Liver (tissue), 9 donors: ENCODE results near the gene THOC7. TPM values are rescaled to one million over a fixed set of nuclear protein-coding genes. Genes with fewer than 3 reads are reported as not detected.
A peak's percentile ranks its signal among the peaks of the same experiment; 100 is the strongest.

ENCODE experiments used
- DNase-seq: peaks from one replicate; pipeline ENCODE4 v3.0.0-alpha.2; 2017; ENCODE audit warnings: low spot score
- H3K27ac ChIP-seq, 2 donors: one replicate each; pipeline ENCODE4 v1.7.0; 2013; ENCODE audit warnings: inconsistent platforms in 2 of 2, low read length in 2 of 2, control low read depth in 1 of 2, low read depth in 1 of 2, mild to moderate bottlenecking in 1 of 2
- H3K27me3 ChIP-seq, 4 donors: one replicate each; pipeline versions ENCODE4 v1.6.1 to v1.7.0; 2013; ENCODE audit warnings: low read length in 3 of 4, inconsistent platforms in 1 of 4, mild to moderate bottlenecking in 1 of 4, moderate library complexity in 1 of 4; ENCODE audit not compliant: control insufficient read depth in 4 of 4, insufficient read depth in 4 of 4
- H3K36me3 ChIP-seq, 4 donors: one replicate each; pipeline versions ENCODE4 v1.6.1 to v1.7.0; 2013; ENCODE audit warnings: low read length in 3 of 4, mild to moderate bottlenecking in 3 of 4, low read depth in 1 of 4, moderate library complexity in 1 of 4; ENCODE audit not compliant: control insufficient read depth in 4 of 4, insufficient read depth in 3 of 4
- H3K4me1 ChIP-seq, 4 donors: one replicate each; pipeline versions ENCODE4 v1.6.1 to v1.7.0; 2013; ENCODE audit warnings: low read length in 3 of 4, mild to moderate bottlenecking in 3 of 4, moderate library complexity in 1 of 4; ENCODE audit not compliant: control insufficient read depth in 4 of 4, insufficient read depth in 4 of 4
- H3K4me3 ChIP-seq, 3 donors: one replicate each; pipeline versions ENCODE4 v1.6.1 to v1.7.0; 2013; ENCODE audit warnings: low read length in 3 of 3, control low read depth in 1 of 3, low read depth in 1 of 3, mild to moderate bottlenecking in 1 of 3
- H3K9ac ChIP-seq, 2 donors: one replicate each; pipeline ENCODE4 v1.7.0; 2013; ENCODE audit warnings: low read length in 2 of 2, mild to moderate bottlenecking in 2 of 2, moderate library complexity in 2 of 2, control low read depth in 1 of 2, low read depth in 1 of 2
- H3K9me3 ChIP-seq, 4 donors: one replicate each; pipeline versions ENCODE4 v1.6.1 to v1.7.0; 2013; ENCODE audit warnings: low read length in 3 of 4; ENCODE audit not compliant: control insufficient read depth in 4 of 4
- EGR1 ChIP-seq, 2 donors: IDR thresholded peaks; 2 replicates each; pipeline ENCODE4 v1.6.1; 2016 to 2018; ENCODE audit warnings: antibody characterized with exemption in 2 of 2, low read depth in 2 of 2
- FOXA1 ChIP-seq: IDR thresholded peaks from 2 replicates; pipeline ENCODE4 v1.6.1; 2016; ENCODE audit warnings: antibody characterized with exemption
- FOXA2 ChIP-seq: IDR thresholded peaks from 2 replicates; pipeline ENCODE4 v1.6.1; 2016; ENCODE audit warnings: antibody characterized with exemption
- GABPA ChIP-seq, 2 donors: IDR thresholded peaks in 1 of 2; conservative IDR thresholded peaks in 1 of 2; 2 replicates each; pipeline ENCODE4 v1.6.1; 2016; ENCODE audit warnings: antibody characterized with exemption in 2 of 2, mild to moderate bottlenecking in 1 of 2, moderate library complexity in 1 of 2
- HNF4A ChIP-seq, 2 donors: conservative IDR thresholded peaks; 2 replicates each; pipeline ENCODE4 v1.6.1; 2016; ENCODE audit warnings: antibody characterized with exemption in 2 of 2, mild to moderate bottlenecking in 2 of 2
- HNF4G ChIP-seq: IDR thresholded peaks from 2 replicates; pipeline ENCODE4 v1.6.1; 2016; ENCODE audit warnings: antibody characterized with exemption
- JUND ChIP-seq, 2 donors: IDR thresholded peaks; 2 replicates each; pipeline ENCODE4 v1.6.1; 2016; ENCODE audit warnings: antibody characterized with exemption in 2 of 2
- MAX ChIP-seq: IDR thresholded peaks from 2 replicates; pipeline ENCODE4 v1.6.1; 2016; ENCODE audit warnings: antibody characterized with exemption
- NR2F2 ChIP-seq: IDR thresholded peaks from 2 replicates; pipeline ENCODE4 v1.6.1; 2016; ENCODE audit warnings: antibody characterized with exemption
- RAD21 ChIP-seq, 2 donors: IDR thresholded peaks; 2 replicates each; pipeline ENCODE4 v1.6.1; 2016; ENCODE audit warnings: antibody characterized with exemption in 2 of 2, mild to moderate bottlenecking in 2 of 2
- RXRA ChIP-seq, 2 donors: IDR thresholded peaks; 2 replicates each; pipeline ENCODE4 v1.6.1; 2017 to 2018; ENCODE audit warnings: antibody characterized with exemption in 2 of 2, mild to moderate bottlenecking in 1 of 2
- SP1 ChIP-seq: IDR thresholded peaks from 2 replicates; pipeline ENCODE4 v1.6.1; 2018; ENCODE audit warnings: antibody characterized with exemption, mild to moderate bottlenecking
- TAF1 ChIP-seq: conservative IDR thresholded peaks from 2 replicates; pipeline ENCODE4 v1.6.1; 2016; ENCODE audit warnings: antibody characterized with exemption, mild to moderate bottlenecking
- YY1 ChIP-seq: IDR thresholded peaks from 2 replicates; pipeline ENCODE4 v1.6.1; 2016; ENCODE audit warnings: antibody characterized with exemption, mild to moderate bottlenecking
- WGBS: extraction: QIAGEN DNeasy Blood & Tissue Kit; methylation state at CpG from one replicate; pipeline ENCODE4 v1.1.7; 2013; 5-methylcytosine and 5-hydroxymethylcytosine counted together
- polyA plus RNA-seq, 2 donors: library from polyadenylated mRNA; stranded (reverse) in 1 of 2; unstranded in 1 of 2; fragments of 200-250 nt in 1 of 2; fragments of >200 nt in 1 of 2; fragmentation: Nextera tagmentation in 1 of 2; extraction: Ambion mirVana in 1 of 2; gene quantifications; one replicate each; pipeline versions ENCODE4 v1.2.1 to v1.2.3, GENCODE V29; 2013 to 2015
- total RNA-seq, 2 donors: library from RNA; depleted of rRNA; stranded (reverse); fragments of >200 nt; gene quantifications; one replicate each; pipeline ENCODE4 v1.2.3, GENCODE V29; 2014
- TF ChIP-seq, protein P1 (sequence below): IDR thresholded peaks from 2 replicates; pipeline ENCODE4 v1.6.1; 2016; ENCODE audit warnings: antibody characterized with exemption, mild to moderate bottlenecking
- TF ChIP-seq, protein P2 (sequence below): IDR thresholded peaks from 2 replicates; pipeline ENCODE4 v1.6.1; 2016; ENCODE audit warnings: antibody characterized with exemption
- TF ChIP-seq, protein P3 (sequence below): IDR thresholded peaks from 2 replicates; pipeline ENCODE4 v1.6.1; 2016; ENCODE audit warnings: antibody characterized with exemption
- TF ChIP-seq, protein P4 (sequence below): fragments of 150-350 bp; IDR thresholded peaks from 2 replicates; pipeline ENCODE4 v1.5.1; 2017; ENCODE audit warnings: improper control_type of control experiment, low read depth, low read length; ENCODE audit not compliant: missing input control
- donor health status: healthy.
- donor health status: healthy.
- donor health status: healthy.
- donor health status: healthy.
- donor health status: healthy.

THOC7 gene
- total and polyA plus RNA-seq, 4 donors, result 11.7 to 38.6 (median 23.0) TPM

DNA sequence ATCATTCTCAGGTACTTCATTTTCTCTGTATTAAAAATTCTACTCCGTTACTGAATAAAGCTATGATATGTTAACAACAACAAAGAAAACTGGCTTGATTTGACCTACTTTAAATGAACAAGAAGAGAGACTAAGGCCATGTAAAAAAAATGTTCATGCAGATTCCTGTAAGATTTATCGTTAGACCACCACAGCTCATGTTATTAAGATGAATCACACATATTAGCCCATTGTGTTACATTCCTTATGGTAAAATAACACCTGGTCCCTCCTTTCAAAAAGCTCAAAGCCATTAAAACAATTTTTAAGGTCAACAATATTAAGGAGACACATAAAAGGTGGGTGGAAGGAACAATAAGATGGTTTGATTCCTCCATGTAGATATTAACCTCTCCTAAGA, 6.3 kb downstream of the THOC7 start:
- Histone ChIP-seq H3K27ac (no peak overlapping the region), H3K4me1 (peaks cover 0 to 8% (median 2%) of the 10 kb centered on the region in 4 donors), H3K9me3 (no peaks in the 10 kb centered on the region), H3K36me3 (no peaks in the 10 kb centered on the region), H3K27me3 (no peaks in the 10 kb centered on the region), H3K4me3 (no peak overlapping the region), H3K9ac (no peak overlapping the region)
- WGBS, result 98% methylated on average over 2 of the region's 2 CpGs
- no peak for DNase-seq
- TF ChIP-seq TAF1 (no peak), FOXA1 (no peak)

DNA sequence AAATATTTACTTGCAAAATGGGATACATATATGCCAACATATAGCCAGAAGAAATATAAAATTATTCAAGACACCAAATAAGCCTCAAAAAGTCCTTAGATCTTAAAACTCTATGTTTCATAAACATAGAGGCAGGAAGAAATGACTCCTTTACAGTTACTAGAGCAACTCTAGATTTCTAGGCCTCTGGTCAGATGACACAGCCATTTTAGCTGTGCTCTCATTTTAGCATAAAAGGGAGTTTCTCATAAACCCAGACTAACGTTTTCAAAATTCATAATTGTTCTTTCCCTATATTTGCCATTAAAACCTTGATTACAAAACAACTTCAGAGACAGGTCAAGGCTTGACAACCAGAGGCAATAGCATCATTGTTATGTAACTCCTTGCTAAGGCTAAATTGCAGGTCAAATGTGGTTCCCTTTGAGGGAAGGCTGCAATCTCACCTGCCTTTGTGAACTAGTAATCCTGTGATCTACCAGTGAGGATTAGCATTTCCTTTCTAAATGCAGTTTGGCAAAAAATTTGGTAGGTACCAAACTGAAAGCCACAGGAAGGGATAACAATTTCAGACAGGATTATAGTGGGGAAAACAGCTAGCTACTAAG, 8.2 kb downstream of the THOC7 start:
- Histone ChIP-seq H3K4me1 (peaks cover 0 to 5% (median 2%) of the 10 kb centered on the region in 4 donors), H3K9ac (no peak overlapping the region), H3K9me3 (no peaks in the 10 kb centered on the region), H3K4me3 (no peak overlapping the region), H3K27ac (no peak overlapping the region), H3K27me3 (no peaks in the 10 kb centered on the region), H3K36me3 (no peaks in the 10 kb centered on the region)
- TF ChIP-seq RAD21 (IDR thresholded peaks at IDR 0.05), result peak in 1 of 2 donors; percentile 8
- TF ChIP-seq, protein P1, sequence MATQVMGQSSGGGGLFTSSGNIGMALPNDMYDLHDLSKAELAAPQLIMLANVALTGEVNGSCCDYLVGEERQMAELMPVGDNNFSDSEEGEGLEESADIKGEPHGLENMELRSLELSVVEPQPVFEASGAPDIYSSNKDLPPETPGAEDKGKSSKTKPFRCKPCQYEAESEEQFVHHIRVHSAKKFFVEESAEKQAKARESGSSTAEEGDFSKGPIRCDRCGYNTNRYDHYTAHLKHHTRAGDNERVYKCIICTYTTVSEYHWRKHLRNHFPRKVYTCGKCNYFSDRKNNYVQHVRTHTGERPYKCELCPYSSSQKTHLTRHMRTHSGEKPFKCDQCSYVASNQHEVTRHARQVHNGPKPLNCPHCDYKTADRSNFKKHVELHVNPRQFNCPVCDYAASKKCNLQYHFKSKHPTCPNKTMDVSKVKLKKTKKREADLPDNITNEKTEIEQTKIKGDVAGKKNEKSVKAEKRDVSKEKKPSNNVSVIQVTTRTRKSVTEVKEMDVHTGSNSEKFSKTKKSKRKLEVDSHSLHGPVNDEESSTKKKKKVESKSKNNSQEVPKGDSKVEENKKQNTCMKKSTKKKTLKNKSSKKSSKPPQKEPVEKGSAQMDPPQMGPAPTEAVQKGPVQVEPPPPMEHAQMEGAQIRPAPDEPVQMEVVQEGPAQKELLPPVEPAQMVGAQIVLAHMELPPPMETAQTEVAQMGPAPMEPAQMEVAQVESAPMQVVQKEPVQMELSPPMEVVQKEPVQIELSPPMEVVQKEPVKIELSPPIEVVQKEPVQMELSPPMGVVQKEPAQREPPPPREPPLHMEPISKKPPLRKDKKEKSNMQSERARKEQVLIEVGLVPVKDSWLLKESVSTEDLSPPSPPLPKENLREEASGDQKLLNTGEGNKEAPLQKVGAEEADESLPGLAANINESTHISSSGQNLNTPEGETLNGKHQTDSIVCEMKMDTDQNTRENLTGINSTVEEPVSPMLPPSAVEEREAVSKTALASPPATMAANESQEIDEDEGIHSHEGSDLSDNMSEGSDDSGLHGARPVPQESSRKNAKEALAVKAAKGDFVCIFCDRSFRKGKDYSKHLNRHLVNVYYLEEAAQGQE, result no peak
- no peak for TF ChIP-seq SP1
- no peak for TF ChIP-seq FOXA2
- TF ChIP-seq TAF1, result no peak
- TF ChIP-seq MAX, result no peak
- TF ChIP-seq, protein P2, sequence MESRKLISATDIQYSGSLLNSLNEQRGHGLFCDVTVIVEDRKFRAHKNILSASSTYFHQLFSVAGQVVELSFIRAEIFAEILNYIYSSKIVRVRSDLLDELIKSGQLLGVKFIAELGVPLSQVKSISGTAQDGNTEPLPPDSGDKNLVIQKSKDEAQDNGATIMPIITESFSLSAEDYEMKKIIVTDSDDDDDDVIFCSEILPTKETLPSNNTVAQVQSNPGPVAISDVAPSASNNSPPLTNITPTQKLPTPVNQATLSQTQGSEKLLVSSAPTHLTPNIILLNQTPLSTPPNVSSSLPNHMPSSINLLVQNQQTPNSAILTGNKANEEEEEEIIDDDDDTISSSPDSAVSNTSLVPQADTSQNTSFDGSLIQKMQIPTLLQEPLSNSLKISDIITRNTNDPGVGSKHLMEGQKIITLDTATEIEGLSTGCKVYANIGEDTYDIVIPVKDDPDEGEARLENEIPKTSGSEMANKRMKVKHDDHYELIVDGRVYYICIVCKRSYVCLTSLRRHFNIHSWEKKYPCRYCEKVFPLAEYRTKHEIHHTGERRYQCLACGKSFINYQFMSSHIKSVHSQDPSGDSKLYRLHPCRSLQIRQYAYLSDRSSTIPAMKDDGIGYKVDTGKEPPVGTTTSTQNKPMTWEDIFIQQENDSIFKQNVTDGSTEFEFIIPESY, result no peak
- TF ChIP-seq GABPA (IDR thresholded peaks at IDR 0.05 in 1 of 2, conservative IDR thresholded peaks at IDR 0.05 in 1 of 2), result no peak
- TF ChIP-seq NR2F2, result no peak
- no peak for TF ChIP-seq JUND (IDR thresholded peaks at IDR 0.05)
- TF ChIP-seq, protein P3, sequence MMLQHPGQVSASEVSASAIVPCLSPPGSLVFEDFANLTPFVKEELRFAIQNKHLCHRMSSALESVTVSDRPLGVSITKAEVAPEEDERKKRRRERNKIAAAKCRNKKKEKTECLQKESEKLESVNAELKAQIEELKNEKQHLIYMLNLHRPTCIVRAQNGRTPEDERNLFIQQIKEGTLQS, result no peak
- no peak for TF ChIP-seq EGR1 (IDR thresholded peaks at IDR 0.05; ENCODE audit: low read depth in 2 of 2)
- no peak for TF ChIP-seq HNF4G
- no peak for TF ChIP-seq YY1
- TF ChIP-seq HNF4A (conservative IDR thresholded peaks at IDR 0.05), result peak in 1 of 2 donors; percentile 9
- TF ChIP-seq RXRA (IDR thresholded peaks at IDR 0.05), result peak; percentile 16 to 38
- TF ChIP-seq, protein P4, sequence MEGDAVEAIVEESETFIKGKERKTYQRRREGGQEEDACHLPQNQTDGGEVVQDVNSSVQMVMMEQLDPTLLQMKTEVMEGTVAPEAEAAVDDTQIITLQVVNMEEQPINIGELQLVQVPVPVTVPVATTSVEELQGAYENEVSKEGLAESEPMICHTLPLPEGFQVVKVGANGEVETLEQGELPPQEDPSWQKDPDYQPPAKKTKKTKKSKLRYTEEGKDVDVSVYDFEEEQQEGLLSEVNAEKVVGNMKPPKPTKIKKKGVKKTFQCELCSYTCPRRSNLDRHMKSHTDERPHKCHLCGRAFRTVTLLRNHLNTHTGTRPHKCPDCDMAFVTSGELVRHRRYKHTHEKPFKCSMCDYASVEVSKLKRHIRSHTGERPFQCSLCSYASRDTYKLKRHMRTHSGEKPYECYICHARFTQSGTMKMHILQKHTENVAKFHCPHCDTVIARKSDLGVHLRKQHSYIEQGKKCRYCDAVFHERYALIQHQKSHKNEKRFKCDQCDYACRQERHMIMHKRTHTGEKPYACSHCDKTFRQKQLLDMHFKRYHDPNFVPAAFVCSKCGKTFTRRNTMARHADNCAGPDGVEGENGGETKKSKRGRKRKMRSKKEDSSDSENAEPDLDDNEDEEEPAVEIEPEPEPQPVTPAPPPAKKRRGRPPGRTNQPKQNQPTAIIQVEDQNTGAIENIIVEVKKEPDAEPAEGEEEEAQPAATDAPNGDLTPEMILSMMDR, result no peak
- no peak for TF ChIP-seq FOXA1
- DNase-seq, result no peak
- 13% methylated on average over 1 of the region's 1 CpG for WGBS
